ENCODE data around the gene SSU72. TPM values are rescaled to one million over a fixed set of nuclear protein-coding genes. Genes with fewer than 3 reads are reported as not detected.
"Not testable (repeated sequence)": the region's sequence is repeated elsewhere in the genome, so short reads cannot be mapped to it uniquely, and the experiment has no call there.

Gene SSU72
- total RNA-seq, 1 experiment from 2014 or later: 96.2 TPM

- not testable (repeated sequence) for H3K9me3 Mint-ChIP-seq (ENCODE audit: unreplicated experiment); H3K4me1 Mint-ChIP-seq (ENCODE audit: low read depth, unreplicated experiment); H3K27me3 Mint-ChIP-seq (ENCODE audit: insufficient read depth, unreplicated experiment); H3K4me1 ChIP-seq; H3K27me3 ChIP-seq (replicated peaks; ENCODE audit: control insufficient read depth, insufficient read depth, low read length); H3K36me3 ChIP-seq (ENCODE audit: control insufficient read depth, insufficient read depth, low read length); H3K9me3 ChIP-seq
- intact Hi-C loops (cut with micrococcal nuclease; ENCODE audit: unreplicated experiment): loop anchor here (10.0 kb wide), 1 partner anchor 161 kb away; the partner anchor contains the start of gene DVL1
- peak in 1 of 2 experiments; percentile 15 for TF ChIP-seq CTCF (IDR thresholded peaks at IDR 0.05; ENCODE audit: insufficient read depth in 1 of 2, low read depth in 1 of 2, low read length in 1 of 2, severe bottlenecking in 1 of 2, unreplicated experiment in 1 of 2)
- POLR2A ChIA-PET: interaction anchor here (0.6 to 1.0 kb wide), 3 partner anchors 64 to 213 kb away, joined by 3 to 6 read pairs (median 3); partner anchors contain the start of gene CCNL2
- CTCF ChIA-PET: interaction anchor here (0.6 to 1.2 kb wide), 4 partner anchors 85 to 274 kb away, joined by 3 to 4 read pairs (median 4); no protein-coding TSS in a partner anchor
- Mint-ChIP-seq H3K27ac (ENCODE audit: unreplicated experiment) (peak overlapping the region; percentile 88), H3K4me3 (ENCODE audit: unreplicated experiment) (peak overlapping the region; percentile 87), H3K36me3 (ENCODE audit: insufficient read depth, unreplicated experiment) (peaks cover 13% of the 10 kb centered on the region)
- DNase-seq: peak; percentile 59
- H3K4me3 ChIP-seq (ENCODE audit: low read depth, low read length): peak overlapping the region; percentile 25
- BruUV-seq (replicated peaks): TSS peak; percentile 84
These were observed 69.3 kb downstream of the SSU72 start for GRCh38 chr1:1505366-1505798.

DNA sequence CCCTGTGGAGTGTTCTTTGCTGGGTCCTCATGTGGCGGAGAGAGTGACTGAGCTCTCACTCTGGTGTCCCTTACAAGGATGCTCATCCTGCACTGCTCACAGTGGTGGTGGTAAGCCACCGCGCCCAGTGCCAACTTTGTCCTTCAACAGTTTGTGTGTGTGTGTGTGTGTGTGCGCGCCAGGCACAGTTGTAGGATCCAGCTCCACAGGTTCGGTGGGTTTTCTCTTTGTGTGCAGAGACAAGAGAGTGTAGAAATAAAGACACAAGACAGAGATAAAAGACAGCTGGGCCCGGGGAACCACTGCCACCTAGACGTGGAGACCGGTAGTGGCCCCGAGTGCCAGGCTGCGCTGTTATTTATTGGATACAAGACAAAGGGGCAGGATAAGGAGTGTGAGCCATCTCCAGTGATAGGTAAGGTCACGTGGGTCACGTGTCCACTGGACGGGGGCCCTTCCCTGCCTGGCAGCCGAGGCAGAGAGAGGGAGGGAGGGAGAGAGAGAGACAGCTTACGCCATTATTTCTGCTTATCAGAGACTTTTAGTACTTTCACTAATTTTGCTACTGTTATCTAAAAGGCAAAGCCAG is 69.8 kb downstream of the SSU72 start:
- BruUV-seq (replicated peaks): not testable (repeated sequence)

GRCh38 chr1:1495461-1495975 is 79.1 kb downstream of the SSU72 start:
- H3K36me3 ChIP-seq (ENCODE audit: control insufficient read depth, insufficient read depth, low read length); DNase-seq; H3K27me3 Mint-ChIP-seq (ENCODE audit: insufficient read depth, unreplicated experiment); intact Hi-C loops (cut with micrococcal nuclease; ENCODE audit: unreplicated experiment); BruUV-seq (replicated peaks); CTCF ChIA-PET; H3K4me3 Mint-ChIP-seq (ENCODE audit: unreplicated experiment); H3K27ac Mint-ChIP-seq (ENCODE audit: unreplicated experiment); H3K9me3 ChIP-seq; POLR2A ChIA-PET; H3K9me3 Mint-ChIP-seq (ENCODE audit: unreplicated experiment); H3K4me1 Mint-ChIP-seq (ENCODE audit: low read depth, unreplicated experiment); H3K27me3 ChIP-seq (replicated peaks; ENCODE audit: control insufficient read depth, insufficient read depth, low read length); H3K4me1 ChIP-seq; H3K4me3 ChIP-seq (ENCODE audit: low read depth, low read length): not testable (repeated sequence)
- H3K36me3 Mint-ChIP-seq (ENCODE audit: insufficient read depth, unreplicated experiment): peaks cover 48% of the 10 kb centered on the region

More for the DNA sequence above, 69.8 kb downstream of the SSU72 start:
- H3K9me3 Mint-ChIP-seq (ENCODE audit: unreplicated experiment); H3K36me3 ChIP-seq (ENCODE audit: control insufficient read depth, insufficient read depth, low read length); H3K27me3 ChIP-seq (replicated peaks; ENCODE audit: control insufficient read depth, insufficient read depth, low read length); H3K27me3 Mint-ChIP-seq (ENCODE audit: insufficient read depth, unreplicated experiment); H3K4me1 ChIP-seq; H3K4me1 Mint-ChIP-seq (ENCODE audit: low read depth, unreplicated experiment); H3K9me3 ChIP-seq: not testable (repeated sequence)
- H3K4me3 ChIP-seq (ENCODE audit: low read depth, low read length): peak overlapping the region; percentile 25
- ChIA-PET CTCF (interaction anchor here (0.5 to 1.2 kb wide), 5 partner anchors 13 to 116 kb away, joined by 3 to 5 read pairs (median 3); no protein-coding TSS in a partner anchor), POLR2A (interaction anchor here (0.5 to 1.0 kb wide), 3 partner anchors 63 to 106 kb away, joined by 3 to 6 read pairs (median 4); partner anchors contain the start of gene CCNL2)
- Mint-ChIP-seq H3K36me3 (ENCODE audit: insufficient read depth, unreplicated experiment) (peaks cover 13% of the 10 kb centered on the region), H3K4me3 (ENCODE audit: unreplicated experiment) (peak overlapping the region; percentile 87), H3K27ac (ENCODE audit: unreplicated experiment) (peak overlapping the region; percentile 88)
- intact Hi-C loops (cut with micrococcal nuclease; ENCODE audit: unreplicated experiment): loop anchor here (10.0 kb wide), 1 partner anchor 160 kb away; the partner anchor contains the start of gene DVL1
- peak; percentile 82 to 88 for DNase-seq
- TF ChIP-seq CTCF (IDR thresholded peaks at IDR 0.05; ENCODE audit: insufficient read depth in 1 of 2, low read depth in 1 of 2, low read length in 1 of 2, severe bottlenecking in 1 of 2, unreplicated experiment in 1 of 2): peak; percentile 53 to 61

GRCh38 chr1:1494311-1494710 is 80.4 kb downstream of the SSU72 start:
- H3K4me3 Mint-ChIP-seq (ENCODE audit: unreplicated experiment); H3K9me3 Mint-ChIP-seq (ENCODE audit: unreplicated experiment); CTCF ChIA-PET; H3K9me3 ChIP-seq; H3K27ac Mint-ChIP-seq (ENCODE audit: unreplicated experiment); intact Hi-C loops (cut with micrococcal nuclease; ENCODE audit: unreplicated experiment); DNase-seq; BruUV-seq (replicated peaks); H3K4me3 ChIP-seq (ENCODE audit: low read depth, low read length); H3K4me1 ChIP-seq; H3K4me1 Mint-ChIP-seq (ENCODE audit: low read depth, unreplicated experiment); POLR2A ChIA-PET; H3K27me3 Mint-ChIP-seq (ENCODE audit: insufficient read depth, unreplicated experiment); H3K27me3 ChIP-seq (replicated peaks; ENCODE audit: control insufficient read depth, insufficient read depth, low read length); H3K36me3 ChIP-seq (ENCODE audit: control insufficient read depth, insufficient read depth, low read length): not testable (repeated sequence)
- H3K36me3 Mint-ChIP-seq (ENCODE audit: insufficient read depth, unreplicated experiment): peaks cover 60% of the 10 kb centered on the region

Data from Caco-2 (cell line).